HL-60 (cell line): ENCODE measurements around the gene DPF3.

Source experiments
- GABPA ChIP-seq: IDR thresholded peaks from 2 replicates; pipeline ENCODE4 v1.6.1; 2012; ENCODE audit warnings: low read depth
- POLR2AphosphoS5 ChIP-seq: IDR thresholded peaks from 2 replicates; pipeline ENCODE4 v1.6.1; 2012; ENCODE audit warnings: low read depth
- SPI1 ChIP-seq: IDR thresholded peaks from 2 replicates; pipeline ENCODE4 v1.6.1; 2012; ENCODE audit warnings: low read depth, mild to moderate bottlenecking, borderline replicate concordance
- TF ChIP-seq, protein P1 (sequence below): IDR thresholded peaks from one replicate; pipeline ENCODE4 v1.5.1; 2011; ENCODE audit warnings: low read length, control low read depth, inconsistent platforms; ENCODE audit not compliant: insufficient read depth
- TF ChIP-seq, protein P2 (sequence below): IDR thresholded peaks from 2 replicates; pipeline ENCODE4 v1.6.1; 2012; ENCODE audit warnings: low read depth; ENCODE audit not compliant: insufficient replicate concordance

DNA sequence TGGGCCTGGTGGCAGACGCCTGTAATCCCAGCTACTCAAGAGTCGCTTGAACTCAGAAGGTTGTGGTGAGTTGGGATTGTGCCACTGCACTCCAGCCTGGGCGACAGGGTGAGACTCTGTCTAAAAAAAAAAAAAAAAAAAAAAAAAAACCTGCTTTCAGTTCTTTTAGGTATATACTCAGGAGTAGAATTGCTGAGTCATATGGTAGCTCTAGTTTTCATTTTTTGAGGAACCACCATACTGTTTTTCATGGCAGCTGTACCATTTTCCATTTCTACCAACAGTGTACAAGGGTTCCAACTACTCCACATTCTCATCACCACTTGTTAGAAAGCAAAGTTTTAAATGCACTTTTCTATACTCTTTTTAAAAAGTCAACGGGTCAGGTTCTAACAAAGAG, 119.8 kb downstream of the DPF3 start:
- TF ChIP-seq, protein P1, sequence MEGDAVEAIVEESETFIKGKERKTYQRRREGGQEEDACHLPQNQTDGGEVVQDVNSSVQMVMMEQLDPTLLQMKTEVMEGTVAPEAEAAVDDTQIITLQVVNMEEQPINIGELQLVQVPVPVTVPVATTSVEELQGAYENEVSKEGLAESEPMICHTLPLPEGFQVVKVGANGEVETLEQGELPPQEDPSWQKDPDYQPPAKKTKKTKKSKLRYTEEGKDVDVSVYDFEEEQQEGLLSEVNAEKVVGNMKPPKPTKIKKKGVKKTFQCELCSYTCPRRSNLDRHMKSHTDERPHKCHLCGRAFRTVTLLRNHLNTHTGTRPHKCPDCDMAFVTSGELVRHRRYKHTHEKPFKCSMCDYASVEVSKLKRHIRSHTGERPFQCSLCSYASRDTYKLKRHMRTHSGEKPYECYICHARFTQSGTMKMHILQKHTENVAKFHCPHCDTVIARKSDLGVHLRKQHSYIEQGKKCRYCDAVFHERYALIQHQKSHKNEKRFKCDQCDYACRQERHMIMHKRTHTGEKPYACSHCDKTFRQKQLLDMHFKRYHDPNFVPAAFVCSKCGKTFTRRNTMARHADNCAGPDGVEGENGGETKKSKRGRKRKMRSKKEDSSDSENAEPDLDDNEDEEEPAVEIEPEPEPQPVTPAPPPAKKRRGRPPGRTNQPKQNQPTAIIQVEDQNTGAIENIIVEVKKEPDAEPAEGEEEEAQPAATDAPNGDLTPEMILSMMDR, result no peak
- TF ChIP-seq SPI1, result no peak
- TF ChIP-seq, protein P2, sequence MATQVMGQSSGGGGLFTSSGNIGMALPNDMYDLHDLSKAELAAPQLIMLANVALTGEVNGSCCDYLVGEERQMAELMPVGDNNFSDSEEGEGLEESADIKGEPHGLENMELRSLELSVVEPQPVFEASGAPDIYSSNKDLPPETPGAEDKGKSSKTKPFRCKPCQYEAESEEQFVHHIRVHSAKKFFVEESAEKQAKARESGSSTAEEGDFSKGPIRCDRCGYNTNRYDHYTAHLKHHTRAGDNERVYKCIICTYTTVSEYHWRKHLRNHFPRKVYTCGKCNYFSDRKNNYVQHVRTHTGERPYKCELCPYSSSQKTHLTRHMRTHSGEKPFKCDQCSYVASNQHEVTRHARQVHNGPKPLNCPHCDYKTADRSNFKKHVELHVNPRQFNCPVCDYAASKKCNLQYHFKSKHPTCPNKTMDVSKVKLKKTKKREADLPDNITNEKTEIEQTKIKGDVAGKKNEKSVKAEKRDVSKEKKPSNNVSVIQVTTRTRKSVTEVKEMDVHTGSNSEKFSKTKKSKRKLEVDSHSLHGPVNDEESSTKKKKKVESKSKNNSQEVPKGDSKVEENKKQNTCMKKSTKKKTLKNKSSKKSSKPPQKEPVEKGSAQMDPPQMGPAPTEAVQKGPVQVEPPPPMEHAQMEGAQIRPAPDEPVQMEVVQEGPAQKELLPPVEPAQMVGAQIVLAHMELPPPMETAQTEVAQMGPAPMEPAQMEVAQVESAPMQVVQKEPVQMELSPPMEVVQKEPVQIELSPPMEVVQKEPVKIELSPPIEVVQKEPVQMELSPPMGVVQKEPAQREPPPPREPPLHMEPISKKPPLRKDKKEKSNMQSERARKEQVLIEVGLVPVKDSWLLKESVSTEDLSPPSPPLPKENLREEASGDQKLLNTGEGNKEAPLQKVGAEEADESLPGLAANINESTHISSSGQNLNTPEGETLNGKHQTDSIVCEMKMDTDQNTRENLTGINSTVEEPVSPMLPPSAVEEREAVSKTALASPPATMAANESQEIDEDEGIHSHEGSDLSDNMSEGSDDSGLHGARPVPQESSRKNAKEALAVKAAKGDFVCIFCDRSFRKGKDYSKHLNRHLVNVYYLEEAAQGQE, result no peak
- no peak for TF ChIP-seq POLR2AphosphoS5
- no peak for TF ChIP-seq GABPA
